ENCODE results near the gene HRG.

HRG gene, protein sequence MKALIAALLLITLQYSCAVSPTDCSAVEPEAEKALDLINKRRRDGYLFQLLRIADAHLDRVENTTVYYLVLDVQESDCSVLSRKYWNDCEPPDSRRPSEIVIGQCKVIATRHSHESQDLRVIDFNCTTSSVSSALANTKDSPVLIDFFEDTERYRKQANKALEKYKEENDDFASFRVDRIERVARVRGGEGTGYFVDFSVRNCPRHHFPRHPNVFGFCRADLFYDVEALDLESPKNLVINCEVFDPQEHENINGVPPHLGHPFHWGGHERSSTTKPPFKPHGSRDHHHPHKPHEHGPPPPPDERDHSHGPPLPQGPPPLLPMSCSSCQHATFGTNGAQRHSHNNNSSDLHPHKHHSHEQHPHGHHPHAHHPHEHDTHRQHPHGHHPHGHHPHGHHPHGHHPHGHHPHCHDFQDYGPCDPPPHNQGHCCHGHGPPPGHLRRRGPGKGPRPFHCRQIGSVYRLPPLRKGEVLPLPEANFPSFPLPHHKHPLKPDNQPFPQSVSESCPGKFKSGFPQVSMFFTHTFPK

GRCh38 chr3:186665625-186666188 lies at the start of gene HRG:
Gene HRG, plus strand, starts transcription at chr3:186666014. Its CDS starts 18 bp downstream, at chr3:186666032.
- no peak for DNase-seq (ENCODE audit: insufficient read length, low spot score)
- no peak for TF ChIP-seq POLR2A (IDR thresholded peaks at IDR 0.05; ENCODE audit: low read depth, low read length)
- no peak for FAIRE-seq

- no peak for DNase-seq (ENCODE audit: insufficient read length, low spot score)
- no peak for FAIRE-seq
Measured at GRCh38 chr3:186616299-186616617, 49.6 kb upstream of the HRG start.

GRCh38 chr3:186617036-186617946 lies 48.5 kb upstream of the HRG start:
- FAIRE-seq (peak; percentile 97), DNase-seq (ENCODE audit: insufficient read length, low spot score) (peak; percentile 98)
- TF ChIP-seq POLR2A (IDR thresholded peaks at IDR 0.05; ENCODE audit: low read depth, low read length) = no peak

More at GRCh38 chr3:186616299-186616617, 49.6 kb upstream of the HRG start:
- TF ChIP-seq POLR2A (IDR thresholded peaks at IDR 0.05; ENCODE audit: low read depth, low read length) = no peak

DNA sequence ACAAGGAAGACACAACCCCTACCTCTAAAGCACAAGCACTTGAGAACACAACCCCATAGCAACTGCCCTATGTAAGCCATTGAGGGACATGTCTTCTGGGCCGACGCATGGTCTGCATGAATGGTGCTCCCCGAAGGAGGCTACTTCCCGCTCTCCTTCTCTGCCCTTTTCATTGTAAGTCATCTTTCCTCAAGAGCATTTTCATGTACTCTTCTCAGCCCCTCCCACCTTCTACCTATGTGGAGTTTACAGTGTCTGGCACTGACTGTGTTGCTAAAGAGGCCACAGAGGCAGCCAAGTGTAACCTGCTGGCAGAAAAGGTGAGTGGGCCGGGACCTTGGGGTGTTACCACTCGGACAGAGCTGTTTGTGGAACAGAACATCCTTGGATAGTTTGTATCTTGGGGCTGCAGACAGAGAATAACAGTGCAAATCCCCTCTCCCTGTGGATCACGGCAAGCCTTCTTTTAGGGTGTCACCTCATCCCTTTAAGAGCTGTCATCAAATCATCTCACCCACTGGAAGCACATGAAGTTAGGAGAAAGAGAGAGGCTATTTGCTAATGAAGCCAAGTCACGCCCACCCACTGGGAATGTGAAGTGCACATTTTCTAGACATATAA lies 47.4 kb upstream of the HRG start:
- FAIRE-seq = no peak
- TF ChIP-seq POLR2A (IDR thresholded peaks at IDR 0.05; ENCODE audit: low read depth, low read length) = no peak
- DNase-seq (ENCODE audit: insufficient read length, low spot score) = no peak

GRCh38 chr3:186619787-186620212 lies 46.0 kb upstream of the HRG start:
- DNase-seq (ENCODE audit: insufficient read length, low spot score) (no peak), FAIRE-seq (no peak)
- TF ChIP-seq POLR2A (IDR thresholded peaks at IDR 0.05; ENCODE audit: low read depth, low read length) = no peak

- TF ChIP-seq POLR2A (IDR thresholded peaks at IDR 0.05; ENCODE audit: low read depth, low read length) = no peak
- DNase-seq (ENCODE audit: insufficient read length, low spot score) (no peak), FAIRE-seq (no peak)
Measured at GRCh38 chr3:186620213-186621092, 45.4 kb upstream of the HRG start.

DNA sequence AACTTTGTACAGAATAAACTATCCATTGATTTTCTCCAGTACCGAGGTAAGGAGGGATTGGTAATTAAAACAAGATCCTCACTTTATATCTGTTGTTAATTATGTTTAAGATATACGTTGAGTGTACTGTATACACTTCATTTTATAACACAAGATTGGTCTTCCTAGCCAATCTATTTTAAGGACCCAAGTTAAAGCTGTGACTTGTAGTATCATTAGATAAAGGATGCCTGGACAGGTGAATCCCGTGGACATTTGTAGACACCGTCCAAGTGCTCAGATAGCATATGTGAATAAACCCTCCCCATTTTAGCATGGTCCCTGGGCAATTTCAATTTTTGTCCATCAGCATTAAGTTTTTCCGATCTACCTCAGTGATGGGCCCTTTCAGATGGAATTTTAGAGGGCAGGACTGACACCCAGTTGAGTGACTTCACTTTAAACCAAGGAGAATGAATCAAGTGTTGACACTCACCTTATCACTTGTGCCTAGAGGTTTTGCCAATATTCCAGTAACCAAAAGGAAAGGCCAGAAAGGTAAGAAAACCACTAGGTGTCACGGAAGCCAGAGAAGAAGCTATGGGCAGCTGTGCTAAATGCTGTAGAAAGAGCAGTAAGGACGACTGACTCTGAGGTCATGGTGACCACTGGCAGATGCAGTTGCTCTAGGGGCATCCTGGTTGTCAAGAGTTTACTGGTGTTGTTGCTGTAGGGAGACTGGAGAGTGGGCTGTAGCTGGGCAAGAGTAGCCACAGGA lies 43.7 kb upstream of the HRG start:
- FAIRE-seq = no peak
- no peak for DNase-seq (ENCODE audit: insufficient read length, low spot score)
- no peak for TF ChIP-seq POLR2A (IDR thresholded peaks at IDR 0.05; ENCODE audit: low read depth, low read length)

DNA sequence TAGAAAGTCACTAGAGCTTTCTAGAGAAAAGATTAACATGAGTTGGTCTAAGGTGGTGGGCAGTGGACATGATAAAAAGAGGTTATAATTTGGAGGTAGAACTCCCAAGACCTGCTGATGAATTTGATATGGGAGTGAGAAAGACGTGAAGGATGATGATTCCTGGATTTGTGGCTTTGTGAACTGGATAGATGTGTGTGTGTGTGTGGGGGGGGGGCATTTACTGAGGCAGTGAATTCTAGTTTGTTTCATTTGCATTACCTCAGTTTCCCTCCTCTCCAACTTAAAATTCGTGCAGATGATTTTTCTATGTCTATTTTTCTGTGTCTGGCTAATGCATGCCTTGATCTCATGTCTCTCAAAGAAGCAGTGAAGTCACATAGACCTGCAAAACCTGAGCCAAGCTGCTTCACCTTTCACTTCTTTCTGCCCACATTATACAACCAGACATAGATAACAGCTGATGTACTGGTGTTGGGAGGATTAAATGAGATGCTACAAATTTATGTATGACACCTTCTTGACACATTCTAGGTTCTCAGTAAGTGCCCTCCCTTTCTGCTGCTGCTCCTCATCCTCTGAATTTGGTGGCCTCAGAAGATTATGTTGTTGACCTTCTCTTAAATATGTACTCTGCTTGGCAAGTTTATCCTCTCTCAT lies 43.0 kb upstream of the HRG start:
- no peak for FAIRE-seq
- DNase-seq (ENCODE audit: insufficient read length, low spot score) = no peak
- no peak for TF ChIP-seq POLR2A (IDR thresholded peaks at IDR 0.05; ENCODE audit: low read depth, low read length)

DNA sequence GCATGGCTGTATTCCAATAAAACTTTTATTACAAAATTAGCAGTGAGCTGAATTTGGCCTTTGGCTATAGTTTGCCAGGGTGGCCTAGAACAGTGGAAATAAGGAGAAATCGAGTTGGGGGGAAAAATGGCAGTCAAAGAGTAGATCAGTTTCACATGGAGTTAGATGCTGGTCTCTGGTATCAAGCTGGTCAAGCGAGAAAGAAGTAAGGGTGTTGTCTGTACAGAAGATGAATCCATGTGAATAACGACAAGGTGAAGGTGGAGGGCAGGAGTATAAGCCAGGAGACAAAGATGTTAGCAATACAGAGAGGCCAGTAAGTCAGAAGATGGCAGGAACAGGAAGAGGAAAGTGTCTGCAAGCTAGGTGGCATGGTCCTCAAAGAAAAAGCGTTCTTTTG lies 41.2 kb upstream of the HRG start:
- no peak for FAIRE-seq
- DNase-seq (ENCODE audit: insufficient read length, low spot score) = no peak
- TF ChIP-seq POLR2A (IDR thresholded peaks at IDR 0.05; ENCODE audit: low read depth, low read length) = no peak

DNA sequence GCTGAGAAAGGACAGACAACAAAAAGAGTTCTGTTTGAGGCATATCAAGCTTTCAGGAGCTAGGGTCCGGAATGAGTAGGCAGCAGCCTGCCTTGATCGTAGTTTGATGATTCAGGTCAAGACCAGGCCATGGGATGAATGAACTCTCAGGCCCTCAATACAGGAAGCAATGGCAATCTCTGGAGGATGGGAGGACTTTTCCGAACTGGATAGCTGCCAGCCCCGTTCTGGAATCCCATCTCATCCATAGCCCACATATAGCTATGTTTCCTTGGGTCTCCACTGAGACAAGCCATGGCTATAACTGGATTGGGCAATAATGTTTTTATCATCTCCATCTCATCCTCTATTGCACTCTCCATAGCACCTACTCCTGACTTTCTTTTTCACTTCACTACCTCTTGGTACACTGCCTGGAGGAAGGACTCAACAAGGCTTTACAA lies 40.2 kb upstream of the HRG start:
- no peak for FAIRE-seq
- no peak for DNase-seq (ENCODE audit: insufficient read length, low spot score)

DNA sequence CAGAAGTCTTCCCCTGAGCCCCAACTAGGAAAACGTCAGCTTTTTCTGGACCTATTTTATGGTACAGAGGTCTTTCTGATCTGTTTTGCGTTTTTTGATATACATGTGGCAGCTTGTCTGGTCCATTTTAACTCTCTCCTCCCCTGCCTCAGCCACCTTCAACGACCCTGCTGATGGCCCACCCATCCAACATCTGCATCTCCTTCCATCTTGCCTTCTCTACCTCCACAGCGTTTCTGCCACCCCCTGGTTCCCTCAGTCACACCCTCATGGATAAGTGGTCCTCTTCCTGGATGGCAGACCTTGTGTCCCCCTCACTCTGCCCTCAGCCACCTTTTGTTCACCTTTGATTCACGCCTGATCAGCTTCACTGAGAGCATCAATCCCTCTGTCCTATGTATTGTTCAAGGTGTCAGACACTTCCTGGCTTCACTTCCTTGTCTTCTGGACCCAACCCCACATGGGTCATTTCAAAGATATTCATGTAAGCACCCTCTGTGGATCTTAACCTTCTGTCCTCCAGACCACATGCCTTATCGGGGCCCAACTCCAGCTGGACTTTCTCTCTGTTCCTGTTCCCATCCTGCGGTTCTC lies 39.5 kb upstream of the HRG start:
- TF ChIP-seq POLR2A (IDR thresholded peaks at IDR 0.05; ENCODE audit: low read depth, low read length) = no peak
- FAIRE-seq (no peak), DNase-seq (ENCODE audit: insufficient read length, low spot score) (no peak)

More for the DNA sequence above, 40.2 kb upstream of the HRG start:
- TF ChIP-seq POLR2A (IDR thresholded peaks at IDR 0.05; ENCODE audit: low read depth, low read length) = no peak

Measured in H54 (cell line).